Loucy (cell line): ENCODE measurements around the gene ELOVL6.

Source experiments
- CTCF ChIP-seq: fragments of 200-600 bp; sonication (generic); conservative IDR thresholded peaks from 2 replicates; pipeline ENCODE4 v1.5.1; 2014; ENCODE audit warnings: mild to moderate bottlenecking, antibody characterized with exemption, low read length
- EZH2phosphoT487 ChIP-seq: fragments of 200-600 bp; IDR thresholded peaks from 2 replicates; pipeline ENCODE4 v1.6.1; 2018; ENCODE audit warnings: antibody characterized with exemption, mild to moderate bottlenecking, moderate library complexity, borderline replicate concordance

- TF ChIP-seq CTCF (no peak), EZH2phosphoT487 (no peak)
Observed at GRCh38 chr4:110025718-110026117, 172.7 kb downstream of the ELOVL6 start.
